Upper lobe of left lung (tissue), 6 donors: Measurements from ENCODE around the gene SNX33. TPM values are rescaled to one million over a fixed set of nuclear protein-coding genes. Genes with fewer than 3 reads are reported as not detected.

Experiments
- ATAC-seq, 2 donors: fragments of 200-7000 bp; cut with Tn5 transposase; one replicate each; pipeline ENCODE4 v1.9.1; 2022; ENCODE audit warnings: mild to moderate bottlenecking in 2 of 2, moderate library complexity in 2 of 2; ENCODE audit not compliant: low FRiP score in 2 of 2
- DNase-seq, 2 donors: peaks; one replicate each; pipeline ENCODE4 v3.0.0-alpha.2; 2019 to 2020
- H3K27ac ChIP-seq, 4 donors: fragments of 200-600 bp; sonication (generic); one replicate each; pipeline ENCODE4 v1.5.1; 2016 to 2019
- H3K27me3 ChIP-seq, 4 donors: fragments of 200-600 bp; sonication (generic); one replicate each; pipeline ENCODE4 v1.5.1; 2017 to 2019
- H3K36me3 ChIP-seq, 4 donors: fragments of 200-600 bp; sonication (generic); one replicate each; pipeline ENCODE4 v1.5.1; 2016 to 2019
- H3K4me1 ChIP-seq, 4 donors: fragments of 200-600 bp; sonication (generic); one replicate each; pipeline ENCODE4 v1.5.1; 2018 to 2019
- H3K4me3 ChIP-seq, 4 donors: fragments of 200-600 bp; sonication (generic); one replicate each; pipeline ENCODE4 v1.5.1; 2017 to 2019; ENCODE audit warnings: mild to moderate bottlenecking in 2 of 4, moderate library complexity in 1 of 4
- H3K9me3 ChIP-seq, 4 donors: fragments of 200-600 bp; sonication (generic); one replicate each; pipeline ENCODE4 v1.5.1; 2018 to 2019
- EP300 ChIP-seq, 4 donors: sonication (generic); formaldehyde crosslinking; IDR thresholded peaks; one replicate each; pipeline ENCODE4 v1.5.1; 2017; ENCODE audit warnings: antibody characterized with exemption in 4 of 4, control low read depth in 2 of 4
- POLR2A ChIP-seq, 4 donors: fragments of 450-650 bp; IDR thresholded peaks; one replicate each; pipeline ENCODE4 v1.5.1; 2016 to 2017; ENCODE audit warnings: antibody characterized with exemption in 4 of 4, mild to moderate bottlenecking in 2 of 4
- POLR2AphosphoS5 ChIP-seq, 2 donors: sonication (generic); formaldehyde crosslinking; IDR thresholded peaks; one replicate each; pipeline ENCODE4 v1.5.1; 2017; ENCODE audit warnings: antibody characterized with exemption in 2 of 2
- WGBS, 2 donors: methylation state at CpG; one replicate each; pipeline ENCODE4 v1.1.5; 2017 to 2018; 5-methylcytosine and 5-hydroxymethylcytosine counted together
- total RNA-seq, 6 donors: library from RNA; depleted of rRNA in 4 of 6; stranded (reverse); fragments of >200 nt in 4 of 6; gene quantifications; one replicate each; pipeline versions ENCODE4 v1.1.0 to v1.2.1, GENCODE V29; 2016 to 2021
- TF ChIP-seq, protein P1 (sequence below), 6 experiments: fragments of 450-650 bp in 4 of 6; fragments of 200-600 bp in 2 of 6; sonication (generic) in 2 of 6; IDR thresholded peaks; one replicate each; pipeline ENCODE4 v1.5.1; 2016 to 2019; ENCODE audit warnings: antibody characterized with exemption in 6 of 6
- donor health status: DM: no; HTN: no; CAD: no; lungs with moderate emphysema.
- donor health status: DM: no; HTN: yes; CAD: no; lungs with severe emphysema.

The SNX33 gene
- total RNA-seq, 6 donors from 2014 or later, result 26.7 to 46.1 (median 31.7) TPM

DNA sequence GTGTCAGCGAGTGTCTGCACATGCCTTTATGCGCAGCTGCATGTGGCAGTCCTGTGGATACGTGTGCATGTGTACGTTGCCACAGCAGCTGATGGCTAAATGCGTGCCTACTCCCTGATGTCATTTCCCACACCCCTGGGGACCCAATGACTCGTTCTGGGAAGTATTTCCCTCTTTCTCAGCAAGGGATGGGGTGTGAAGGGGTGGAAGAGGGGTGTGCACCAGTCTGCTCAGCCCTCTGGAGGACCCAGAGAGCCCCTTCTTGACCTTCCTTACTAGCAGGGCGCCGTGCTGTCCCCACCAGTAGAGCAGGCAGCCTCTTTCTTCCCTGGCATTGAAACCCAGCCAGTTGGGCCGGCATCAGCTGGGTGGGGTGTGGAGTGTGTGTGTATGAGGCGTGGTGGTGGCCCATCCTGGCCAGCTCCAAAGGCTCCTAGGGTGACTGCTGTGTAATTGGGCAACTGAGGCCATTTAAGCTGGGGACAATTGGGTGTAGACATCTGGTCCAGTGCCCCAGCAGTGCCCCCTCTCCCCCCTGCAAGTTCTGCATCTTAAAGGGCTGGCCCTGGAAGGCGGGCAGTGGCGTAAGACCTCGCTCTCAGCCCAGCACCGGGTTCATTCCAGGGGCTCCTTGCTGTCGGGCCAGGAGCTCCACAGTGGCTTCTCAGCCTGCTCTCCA is 19.2 kb downstream of the SNX33 start:
- 59 to 60% methylated on average over 4 to 11 of the region's 15 CpGs for WGBS, 2 donors
- Histone ChIP-seq H3K27ac (peak overlapping the region; percentile 72 to 88 (median 84)), H3K4me3 (no peak overlapping the region), H3K27me3 (no peaks in the 10 kb centered on the region), H3K9me3 (no peaks in the 10 kb centered on the region), H3K36me3 (peaks cover 0 to 10% (median 2%) of the 10 kb centered on the region in 4 donors), H3K4me1 (peaks cover 27 to 44% (median 31%) of the 10 kb centered on the region in 4 donors)
- peak; percentile 79 to 81 for ATAC-seq
- TF ChIP-seq POLR2A (IDR thresholded peaks at IDR 0.05) (peak in 1 of 4 donors; percentile 25), POLR2AphosphoS5 (IDR thresholded peaks at IDR 0.05) (peak; percentile 81 to 92), EP300 (IDR thresholded peaks at IDR 0.05) (peak; percentile 87 to 95 (median 92))
- TF ChIP-seq, protein P1, sequence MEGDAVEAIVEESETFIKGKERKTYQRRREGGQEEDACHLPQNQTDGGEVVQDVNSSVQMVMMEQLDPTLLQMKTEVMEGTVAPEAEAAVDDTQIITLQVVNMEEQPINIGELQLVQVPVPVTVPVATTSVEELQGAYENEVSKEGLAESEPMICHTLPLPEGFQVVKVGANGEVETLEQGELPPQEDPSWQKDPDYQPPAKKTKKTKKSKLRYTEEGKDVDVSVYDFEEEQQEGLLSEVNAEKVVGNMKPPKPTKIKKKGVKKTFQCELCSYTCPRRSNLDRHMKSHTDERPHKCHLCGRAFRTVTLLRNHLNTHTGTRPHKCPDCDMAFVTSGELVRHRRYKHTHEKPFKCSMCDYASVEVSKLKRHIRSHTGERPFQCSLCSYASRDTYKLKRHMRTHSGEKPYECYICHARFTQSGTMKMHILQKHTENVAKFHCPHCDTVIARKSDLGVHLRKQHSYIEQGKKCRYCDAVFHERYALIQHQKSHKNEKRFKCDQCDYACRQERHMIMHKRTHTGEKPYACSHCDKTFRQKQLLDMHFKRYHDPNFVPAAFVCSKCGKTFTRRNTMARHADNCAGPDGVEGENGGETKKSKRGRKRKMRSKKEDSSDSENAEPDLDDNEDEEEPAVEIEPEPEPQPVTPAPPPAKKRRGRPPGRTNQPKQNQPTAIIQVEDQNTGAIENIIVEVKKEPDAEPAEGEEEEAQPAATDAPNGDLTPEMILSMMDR (IDR thresholded peaks at IDR 0.05), result peak in 1 of 6 experiments; percentile 14
- DNase-seq, result peak in 1 of 2 donors; percentile 85

DNA sequence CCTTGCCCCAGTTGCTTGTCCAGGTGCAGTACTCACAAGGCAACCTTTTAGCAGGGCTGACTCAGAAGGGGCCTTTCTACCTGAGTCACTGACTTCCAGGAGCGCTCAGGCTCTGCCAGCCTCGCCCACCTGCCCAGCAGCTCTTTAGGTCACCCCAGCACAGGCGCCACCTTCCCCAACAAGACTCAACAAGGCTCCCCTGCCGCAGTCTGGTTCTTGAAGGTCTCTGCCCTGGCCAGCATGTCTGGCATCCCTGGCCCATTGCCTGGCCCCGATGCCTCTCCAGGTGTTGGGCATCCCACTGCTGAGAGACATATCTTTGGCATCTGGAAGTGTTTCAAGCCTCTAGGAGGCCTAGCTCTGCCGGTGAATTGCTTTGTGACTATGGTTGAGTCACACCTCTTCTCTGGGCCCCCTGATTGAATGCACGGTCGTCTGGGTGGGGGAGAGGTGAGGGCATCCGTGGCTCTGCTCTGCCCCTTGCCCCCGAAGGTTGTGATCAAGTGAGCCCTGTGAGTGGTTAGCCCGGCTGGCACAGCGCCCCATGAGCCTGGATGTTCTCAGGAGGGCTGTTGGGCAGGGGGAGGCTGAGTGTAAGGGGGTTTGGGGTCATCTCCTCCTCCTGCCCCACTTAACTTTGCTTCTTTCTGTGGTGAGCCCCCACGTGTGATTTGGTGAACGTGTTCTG is 21.6 kb downstream of the SNX33 start:
- ATAC-seq, result no peak
- TF ChIP-seq EP300 (IDR thresholded peaks at IDR 0.05), result no peak
- no peak for TF ChIP-seq POLR2AphosphoS5 (IDR thresholded peaks at IDR 0.05)
- TF ChIP-seq, protein P1 (IDR thresholded peaks at IDR 0.05), result no peak
- TF ChIP-seq POLR2A (IDR thresholded peaks at IDR 0.05), result no peak
- no peak overlapping the region for H3K4me3 ChIP-seq
- H3K9me3 ChIP-seq, result no peaks in the 10 kb centered on the region
- no peaks in the 10 kb centered on the region for H3K27me3 ChIP-seq
- H3K4me1 ChIP-seq, result peaks cover 38 to 58% (median 45%) of the 10 kb centered on the region in 4 donors
- WGBS, 2 donors, result 85 to 94% methylated on average over 8 to 9 of the region's 14 CpGs
- peak overlapping the region in 2 of 4 donors; percentile 7 to 14 for H3K27ac ChIP-seq
- no peaks in the 10 kb centered on the region for H3K36me3 ChIP-seq
- DNase-seq, result peak in 1 of 2 donors; percentile 43

DNA sequence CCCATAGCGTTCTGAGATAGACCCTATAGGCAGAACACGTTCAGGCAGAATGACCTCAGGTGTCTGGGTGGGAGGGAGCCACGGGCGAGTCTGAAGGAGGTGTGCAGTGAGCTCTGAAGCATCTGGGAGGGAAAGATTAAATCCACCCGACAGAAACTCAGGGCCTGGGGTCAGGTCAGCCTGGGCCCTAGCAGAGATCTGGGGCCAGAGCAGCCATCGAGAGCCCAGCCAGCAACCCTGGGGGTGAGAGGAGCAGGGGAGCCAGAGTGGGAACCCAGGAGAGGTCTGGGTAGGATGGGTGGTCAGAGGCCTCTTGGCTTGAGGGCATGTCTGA is 22.1 kb downstream of the SNX33 start:
- Histone ChIP-seq H3K27ac (no peak overlapping the region), H3K27me3 (no peaks in the 10 kb centered on the region), H3K9me3 (no peaks in the 10 kb centered on the region), H3K36me3 (no peaks in the 10 kb centered on the region), H3K4me1 (peaks cover 38 to 55% (median 46%) of the 10 kb centered on the region in 4 donors), H3K4me3 (no peak overlapping the region)
- DNase-seq, result no peak
- 81 to 84% methylated on average over 6 of the region's 6 CpGs for WGBS, 2 donors
- ATAC-seq, result no peak
- TF ChIP-seq POLR2A (IDR thresholded peaks at IDR 0.05), result no peak
- no peak for TF ChIP-seq POLR2AphosphoS5 (IDR thresholded peaks at IDR 0.05)
- no peak for TF ChIP-seq EP300 (IDR thresholded peaks at IDR 0.05)
- TF ChIP-seq, protein P1 (IDR thresholded peaks at IDR 0.05), result no peak

DNA sequence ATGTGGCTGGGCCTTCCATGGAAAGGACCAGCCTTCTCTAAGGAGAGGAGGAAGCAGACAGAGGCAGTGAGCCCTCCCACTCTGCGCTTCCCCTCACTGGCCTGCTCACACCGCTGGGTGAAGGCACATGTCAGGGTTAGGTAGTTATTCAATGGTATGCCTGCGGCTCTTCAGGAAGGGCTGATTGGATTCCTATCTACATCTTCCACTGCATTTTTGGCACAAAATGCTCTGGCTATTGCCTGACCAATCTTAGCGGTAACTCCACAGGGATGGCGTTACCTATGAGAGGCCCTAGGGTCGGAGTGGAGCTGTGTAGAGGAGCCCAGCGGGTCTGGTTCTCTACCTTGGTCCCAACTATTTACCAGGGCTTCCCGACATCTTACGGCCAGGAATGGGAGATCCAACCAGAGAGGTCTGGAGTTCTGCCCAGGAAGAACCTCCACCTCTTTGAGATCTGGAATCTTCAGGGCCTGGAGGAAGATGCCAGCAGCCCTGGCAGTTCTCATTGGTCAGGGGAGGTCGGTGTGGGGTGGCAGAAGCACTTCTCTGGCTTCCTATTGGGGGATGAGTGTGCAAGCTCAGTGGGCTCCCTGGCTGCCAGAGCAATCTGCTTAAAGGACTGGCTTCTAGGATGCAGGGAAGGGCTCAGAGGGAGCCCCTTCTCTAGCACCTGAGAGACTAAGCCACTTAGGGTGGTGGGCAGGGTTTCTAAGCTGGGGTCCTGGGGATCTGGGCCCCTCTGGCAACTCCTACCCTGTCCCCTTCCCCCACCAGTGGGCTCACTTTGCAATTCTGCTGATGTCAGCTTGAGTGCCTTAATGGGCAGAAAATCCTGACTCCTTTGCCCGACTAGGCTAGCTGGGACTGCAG is 24.3 kb downstream of the SNX33 start:
- 83 to 91% methylated on average over 7 to 11 of the region's 11 CpGs for WGBS, 2 donors
- DNase-seq (no peak), ATAC-seq (no peak)
- H3K27ac ChIP-seq, result peak overlapping the region; percentile 4 to 72 (median 66)
- no peaks in the 10 kb centered on the region for H3K9me3 ChIP-seq
- H3K4me1 ChIP-seq, result peaks cover 22 to 35% (median 29%) of the 10 kb centered on the region in 4 donors
- TF ChIP-seq EP300 (IDR thresholded peaks at IDR 0.05), result no peak
- TF ChIP-seq POLR2A (IDR thresholded peaks at IDR 0.05), result no peak
- no peak for TF ChIP-seq POLR2AphosphoS5 (IDR thresholded peaks at IDR 0.05)
- TF ChIP-seq, protein P1 (IDR thresholded peaks at IDR 0.05), result no peak
- no peak overlapping the region for H3K4me3 ChIP-seq
- no peaks in the 10 kb centered on the region for H3K27me3 ChIP-seq
- H3K36me3 ChIP-seq, result no peaks in the 10 kb centered on the region
